HUES64 (cell line): Measurements from ENCODE around the gene SHISAL1.
"Not testable (repeated sequence)": the region's sequence is repeated elsewhere in the genome, so short reads cannot be mapped to it uniquely, and the experiment has no call there.

Experiments
- H3K27ac ChIP-seq: 2 replicates; pipeline ENCODE4 v1.7.0; 2013; ENCODE audit warnings: low read depth, low read length, inconsistent platforms
- H3K27me3 ChIP-seq: 2 replicates; pipeline ENCODE4 v1.6.1; 2013; ENCODE audit warnings: mild to moderate bottlenecking, low read length; ENCODE audit not compliant: insufficient read depth
- H3K36me3 ChIP-seq: 2 replicates; pipeline ENCODE4 v1.6.1; 2013; ENCODE audit warnings: mild to moderate bottlenecking, low read length; ENCODE audit not compliant: insufficient read depth
- H3K4me1 ChIP-seq: 2 replicates; pipeline ENCODE4 v1.6.1; 2013; ENCODE audit warnings: mild to moderate bottlenecking, low read length, moderate library complexity; ENCODE audit not compliant: insufficient read depth
- H3K4me3 ChIP-seq: 2 replicates; pipeline ENCODE4 v1.5.1; 2013; ENCODE audit warnings: mild to moderate bottlenecking, low read length, moderate library complexity
- H3K9ac ChIP-seq: 2 replicates; pipeline ENCODE4 v1.6.1; 2013; ENCODE audit warnings: mild to moderate bottlenecking, low read depth, low read length
- H3K9me3 ChIP-seq: 2 replicates; pipeline ENCODE4 v1.6.1; 2013; ENCODE audit warnings: low read depth, low read length; ENCODE audit not compliant: insufficient read depth
- WGBS: fragments of 150-250, 120-280 bp; methylation state at CpG from one replicate; pipeline ENCODE4 v1.1.7; 2013; ENCODE audit warnings: missing lambda C conversion rate; 5-methylcytosine and 5-hydroxymethylcytosine counted together

The SHISAL1 gene

GRCh38 chr22:44242946-44243724 lies 69.6 kb downstream of the SHISAL1 start:
- Histone ChIP-seq H3K9me3 (no peaks in the 10 kb centered on the region), H3K27me3 (no peaks in the 10 kb centered on the region), H3K9ac (no peak overlapping the region), H3K36me3 (no peaks in the 10 kb centered on the region), H3K4me1 (no peaks in the 10 kb centered on the region), H3K4me3 (no peak overlapping the region), H3K27ac (no peak overlapping the region)
- 89% methylated on average over 17 of the region's 17 CpGs for WGBS

- not testable (repeated sequence) for H3K9ac ChIP-seq, H3K9me3 ChIP-seq, H3K27ac ChIP-seq, H3K36me3 ChIP-seq, H3K27me3 ChIP-seq, H3K4me3 ChIP-seq, H3K4me1 ChIP-seq
- 96% methylated on average over 2 of the region's 3 CpGs for WGBS
Measured at GRCh38 chr22:44241121-44241520, 71.6 kb downstream of the SHISAL1 start.

- no peak overlapping the region for H3K9ac ChIP-seq
- no peaks in the 10 kb centered on the region for H3K4me1 ChIP-seq
- no peak overlapping the region for H3K27ac ChIP-seq
- H3K27me3 ChIP-seq, result no peaks in the 10 kb centered on the region
- no peak overlapping the region for H3K4me3 ChIP-seq
- H3K36me3 ChIP-seq, result no peaks in the 10 kb centered on the region
- H3K9me3 ChIP-seq, result no peaks in the 10 kb centered on the region
Measured at GRCh38 chr22:44237290-44237689, 75.5 kb downstream of the SHISAL1 start.

- H3K9me3 ChIP-seq, H3K9ac ChIP-seq, H3K27ac ChIP-seq, H3K27me3 ChIP-seq, H3K4me3 ChIP-seq, H3K36me3 ChIP-seq, H3K4me1 ChIP-seq: not testable (repeated sequence)
- WGBS, result 96% methylated on average over 12 of the region's 12 CpGs
Measured at GRCh38 chr22:44234372-44234771, 78.4 kb downstream of the SHISAL1 start.

GRCh38 chr22:44231233-44231632 lies 81.5 kb downstream of the SHISAL1 start:
- Histone ChIP-seq H3K27me3 (no peaks in the 10 kb centered on the region), H3K27ac (no peak overlapping the region), H3K9me3 (0 out of 2 replicates have a peak, but pooled peaks cover 3% of the 10 kb centered on the region), H3K4me3 (no peak overlapping the region), H3K36me3 (no peaks in the 10 kb centered on the region), H3K4me1 (no peaks in the 10 kb centered on the region), H3K9ac (no peak overlapping the region)
- WGBS, result 95% methylated on average over 3 of the region's 4 CpGs

- H3K36me3 ChIP-seq, result no peaks in the 10 kb centered on the region
- no peaks in the 10 kb centered on the region for H3K27me3 ChIP-seq
- H3K27ac ChIP-seq, result no peak overlapping the region
- H3K4me3 ChIP-seq, result no peak overlapping the region
- WGBS, result 94% methylated on average over 2 of the region's 2 CpGs
- no peaks in the 10 kb centered on the region for H3K4me1 ChIP-seq
- no peak overlapping the region for H3K9ac ChIP-seq
- 0 out of 2 replicates have a peak, but pooled peaks cover 3% of the 10 kb centered on the region for H3K9me3 ChIP-seq
Measured at GRCh38 chr22:44229809-44230208, 82.9 kb downstream of the SHISAL1 start.

GRCh38 chr22:44229331-44229730 lies 83.4 kb downstream of the SHISAL1 start:
- Histone ChIP-seq H3K9ac (no peak overlapping the region), H3K9me3 (0 out of 2 replicates have a peak, but pooled peaks cover 3% of the 10 kb centered on the region), H3K27me3 (no peaks in the 10 kb centered on the region), H3K4me3 (no peak overlapping the region), H3K4me1 (no peaks in the 10 kb centered on the region), H3K36me3 (no peaks in the 10 kb centered on the region), H3K27ac (no peak overlapping the region)
- 60% methylated on average over 3 of the region's 3 CpGs for WGBS

- 91% methylated on average over 8 of the region's 8 CpGs for WGBS
Measured at GRCh38 chr22:44225812-44226211, 86.9 kb downstream of the SHISAL1 start.

GRCh38 chr22:44225091-44225689 lies 87.6 kb downstream of the SHISAL1 start:
- WGBS, result 89% methylated on average over 11 of the region's 11 CpGs
- H3K36me3 ChIP-seq, result no peaks in the 10 kb centered on the region
- no peak overlapping the region for H3K4me3 ChIP-seq
- H3K27ac ChIP-seq, result no peak overlapping the region
- H3K9ac ChIP-seq, result no peak overlapping the region
- H3K27me3 ChIP-seq, result no peaks in the 10 kb centered on the region
- no peaks in the 10 kb centered on the region for H3K4me1 ChIP-seq
- H3K9me3 ChIP-seq, result peaks cover 11% of the 10 kb centered on the region; the same call in 1 of the 2 replicates

More at GRCh38 chr22:44225812-44226211, 86.9 kb downstream of the SHISAL1 start:
- H3K27ac ChIP-seq, result no peak overlapping the region
- no peak overlapping the region for H3K9ac ChIP-seq
- peaks cover 11% of the 10 kb centered on the region; the same call in 1 of the 2 replicates for H3K9me3 ChIP-seq
- H3K4me3 ChIP-seq, result no peak overlapping the region
- H3K36me3 ChIP-seq, result no peaks in the 10 kb centered on the region
- H3K27me3 ChIP-seq, result no peaks in the 10 kb centered on the region
- no peaks in the 10 kb centered on the region for H3K4me1 ChIP-seq

- peaks cover 9% of the 10 kb centered on the region; the same call in 1 of the 2 replicates for H3K9me3 ChIP-seq
- WGBS, result 92% methylated on average over 12 of the region's 12 CpGs
- no peak overlapping the region for H3K4me3 ChIP-seq
- H3K27ac ChIP-seq, result no peak overlapping the region
- H3K27me3 ChIP-seq, result no peaks in the 10 kb centered on the region
- H3K9ac ChIP-seq, result no peak overlapping the region
- H3K36me3 ChIP-seq, result no peaks in the 10 kb centered on the region
- H3K4me1 ChIP-seq, result no peaks in the 10 kb centered on the region
Measured at GRCh38 chr22:44224166-44224565, 88.6 kb downstream of the SHISAL1 start.

- Histone ChIP-seq H3K9ac (no peak overlapping the region), H3K9me3 (peaks cover 8% of the 10 kb centered on the region; the same call in 1 of the 2 replicates), H3K36me3 (no peaks in the 10 kb centered on the region), H3K4me1 (no peaks in the 10 kb centered on the region), H3K27ac (no peak overlapping the region), H3K27me3 (no peaks in the 10 kb centered on the region), H3K4me3 (no peak overlapping the region)
- 96% methylated on average over 11 of the region's 11 CpGs for WGBS
Measured at GRCh38 chr22:44221710-44222475, 90.9 kb downstream of the SHISAL1 start.
